ENCODE measurements around the gene KNSTRN.

KNSTRN gene, protein sequence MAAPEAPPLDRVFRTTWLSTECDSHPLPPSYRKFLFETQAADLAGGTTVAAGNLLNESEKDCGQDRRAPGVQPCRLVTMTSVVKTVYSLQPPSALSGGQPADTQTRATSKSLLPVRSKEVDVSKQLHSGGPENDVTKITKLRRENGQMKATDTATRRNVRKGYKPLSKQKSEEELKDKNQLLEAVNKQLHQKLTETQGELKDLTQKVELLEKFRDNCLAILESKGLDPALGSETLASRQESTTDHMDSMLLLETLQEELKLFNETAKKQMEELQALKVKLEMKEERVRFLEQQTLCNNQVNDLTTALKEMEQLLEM

DNA sequence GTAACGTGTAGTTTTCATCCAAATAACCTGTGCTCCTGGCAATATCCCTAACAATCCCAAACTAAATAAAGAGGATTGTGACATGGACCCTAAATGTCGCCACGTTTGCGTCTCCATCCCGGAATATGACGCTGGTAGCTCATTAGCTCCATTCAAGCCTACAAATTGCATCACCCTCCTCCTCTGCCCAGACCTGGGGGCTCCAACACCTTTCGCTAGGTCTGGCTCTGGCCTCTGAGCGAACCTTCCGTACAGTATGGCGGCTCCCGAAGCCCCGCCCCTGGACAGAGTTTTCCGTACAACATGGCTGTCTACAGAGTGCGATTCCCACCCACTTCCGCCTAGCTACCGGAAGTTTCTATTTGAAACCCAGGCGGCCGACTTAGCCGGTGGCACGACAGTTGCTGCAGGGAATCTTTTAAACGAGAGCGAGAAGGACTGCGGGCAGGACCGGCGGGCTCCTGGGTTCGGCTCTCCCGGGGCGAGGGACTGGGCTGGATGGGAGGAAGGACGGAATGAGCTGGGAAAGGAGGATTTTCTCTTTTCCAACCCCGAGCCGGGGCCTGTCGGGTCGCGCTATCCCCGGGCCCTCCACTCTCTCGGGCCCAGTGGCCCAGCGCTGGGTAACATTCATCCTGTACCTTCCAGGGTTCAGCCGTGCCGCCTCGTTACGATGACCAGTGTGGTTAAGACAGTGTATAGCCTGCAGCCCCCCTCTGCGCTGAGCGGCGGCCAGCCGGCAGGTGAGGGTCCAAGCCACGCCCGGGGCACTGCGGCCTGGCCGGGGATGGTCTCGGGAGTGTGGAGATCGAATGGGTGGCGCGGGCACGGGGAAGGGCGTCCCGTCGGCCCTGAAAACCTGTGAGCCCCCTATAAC, at the start of gene KNSTRN:
TSS of gene KNSTRN (plus strand) at position 142 of the 877 bp plus-strand sequence. CDS start at position 257, 115 bp downstream.
- peak within 1 kb of the TSS in 1 of 2 donors; percentile 48 for H3K27ac ChIP-seq
- peak; percentile 92 to 93 for DNase-seq

DNA sequence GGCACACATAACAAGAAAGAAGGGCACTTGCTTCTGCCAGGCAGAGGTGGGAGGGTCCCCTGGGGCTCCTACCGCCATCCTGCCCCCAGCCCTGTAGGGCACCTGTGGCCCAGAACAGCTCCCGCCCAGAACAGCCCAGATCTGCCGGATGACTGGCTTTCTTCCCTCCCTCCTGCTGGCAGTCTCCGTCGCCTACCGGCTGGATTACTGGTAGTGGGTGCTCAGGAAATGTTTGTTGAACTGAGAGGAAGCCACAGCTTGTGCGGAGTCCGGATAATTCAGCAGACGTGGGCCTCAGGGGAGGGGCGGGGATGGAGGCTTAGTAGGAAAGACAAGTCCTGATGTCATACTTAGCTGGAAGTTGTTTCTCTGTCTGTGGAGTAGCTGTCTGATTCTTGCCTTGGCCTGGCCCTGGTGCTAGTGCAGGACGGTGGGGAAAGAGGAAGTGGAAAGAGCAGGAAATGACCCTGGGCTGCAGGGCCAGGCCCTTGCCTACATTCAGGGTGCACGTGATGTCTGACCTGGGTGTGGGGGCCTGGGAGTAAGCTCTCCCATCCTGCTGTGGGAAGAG, 48.5 kb upstream of the KNSTRN start:
- Histone ChIP-seq H3K9me3 (no peaks in the 10 kb centered on the region), H3K4me3 (no peak overlapping the region), H3K4me1 (peaks cover 6 to 99% (median 77%) of the 10 kb centered on the region in 4 donors), H3K36me3 (peaks cover 0 to 8% (median 0%) of the 10 kb centered on the region in 3 donors), H3K27ac (peak overlapping the region; percentile 90), H3K27me3 (no peaks in the 10 kb centered on the region)
- intact Hi-C loops (cut with DNase I; ENCODE audit: low total_unique reads) = no loop called here
- peak; percentile 78 to 91 for DNase-seq
- TF ChIP-seq, protein P1, sequence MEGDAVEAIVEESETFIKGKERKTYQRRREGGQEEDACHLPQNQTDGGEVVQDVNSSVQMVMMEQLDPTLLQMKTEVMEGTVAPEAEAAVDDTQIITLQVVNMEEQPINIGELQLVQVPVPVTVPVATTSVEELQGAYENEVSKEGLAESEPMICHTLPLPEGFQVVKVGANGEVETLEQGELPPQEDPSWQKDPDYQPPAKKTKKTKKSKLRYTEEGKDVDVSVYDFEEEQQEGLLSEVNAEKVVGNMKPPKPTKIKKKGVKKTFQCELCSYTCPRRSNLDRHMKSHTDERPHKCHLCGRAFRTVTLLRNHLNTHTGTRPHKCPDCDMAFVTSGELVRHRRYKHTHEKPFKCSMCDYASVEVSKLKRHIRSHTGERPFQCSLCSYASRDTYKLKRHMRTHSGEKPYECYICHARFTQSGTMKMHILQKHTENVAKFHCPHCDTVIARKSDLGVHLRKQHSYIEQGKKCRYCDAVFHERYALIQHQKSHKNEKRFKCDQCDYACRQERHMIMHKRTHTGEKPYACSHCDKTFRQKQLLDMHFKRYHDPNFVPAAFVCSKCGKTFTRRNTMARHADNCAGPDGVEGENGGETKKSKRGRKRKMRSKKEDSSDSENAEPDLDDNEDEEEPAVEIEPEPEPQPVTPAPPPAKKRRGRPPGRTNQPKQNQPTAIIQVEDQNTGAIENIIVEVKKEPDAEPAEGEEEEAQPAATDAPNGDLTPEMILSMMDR (IDR thresholded peaks at IDR 0.05) = no peak

More for the DNA sequence above, at the start of gene KNSTRN:
- H3K27me3 ChIP-seq = no peaks in the 10 kb centered on the region
- intact Hi-C loops (cut with DNase I; ENCODE audit: low total_unique reads) = no loop called here
- TF ChIP-seq, protein P1 (IDR thresholded peaks at IDR 0.05) = no peak
- H3K36me3 ChIP-seq = peaks cover 0 to 15% (median 14%) of the 10 kb centered on the region in 3 donors
- peak within 1 kb of the TSS; percentile 70 to 74 for H3K4me3 ChIP-seq
- peaks cover 0 to 34% (median 19%) of the 10 kb centered on the region in 4 donors for H3K4me1 ChIP-seq
- no peaks in the 10 kb centered on the region for H3K9me3 ChIP-seq

DNA sequence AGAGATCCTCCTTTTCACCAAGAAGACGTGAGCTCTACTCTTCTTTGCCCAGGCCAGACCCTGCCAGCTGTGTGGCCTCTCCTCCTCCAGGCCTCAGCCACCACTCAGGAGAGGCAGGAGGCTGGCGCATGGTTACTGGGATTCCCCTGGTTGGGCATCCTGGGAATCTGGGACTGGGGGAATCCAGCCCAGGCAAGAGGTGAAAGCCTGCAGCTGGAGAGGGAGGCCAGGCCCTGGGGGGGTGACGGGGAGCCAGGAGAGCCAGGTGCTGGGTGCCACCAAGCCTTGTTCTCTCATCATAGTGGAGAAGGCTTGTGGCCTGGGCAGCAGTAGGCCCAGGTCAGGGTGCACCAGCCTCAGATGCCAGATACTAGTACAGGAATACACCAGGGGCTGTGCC, 48.0 kb upstream of the KNSTRN start:
- no peak for DNase-seq
- Histone ChIP-seq H3K4me3 (no peak overlapping the region), H3K27ac (peak overlapping the region; percentile 90), H3K36me3 (peaks cover 0 to 8% (median 0%) of the 10 kb centered on the region in 3 donors), H3K4me1 (peaks cover 6 to 99% (median 77%) of the 10 kb centered on the region in 4 donors), H3K27me3 (no peaks in the 10 kb centered on the region), H3K9me3 (no peaks in the 10 kb centered on the region)
- intact Hi-C loops (cut with DNase I; ENCODE audit: low total_unique reads) = no loop called here
- TF ChIP-seq, protein P1 (IDR thresholded peaks at IDR 0.05) = no peak

DNA sequence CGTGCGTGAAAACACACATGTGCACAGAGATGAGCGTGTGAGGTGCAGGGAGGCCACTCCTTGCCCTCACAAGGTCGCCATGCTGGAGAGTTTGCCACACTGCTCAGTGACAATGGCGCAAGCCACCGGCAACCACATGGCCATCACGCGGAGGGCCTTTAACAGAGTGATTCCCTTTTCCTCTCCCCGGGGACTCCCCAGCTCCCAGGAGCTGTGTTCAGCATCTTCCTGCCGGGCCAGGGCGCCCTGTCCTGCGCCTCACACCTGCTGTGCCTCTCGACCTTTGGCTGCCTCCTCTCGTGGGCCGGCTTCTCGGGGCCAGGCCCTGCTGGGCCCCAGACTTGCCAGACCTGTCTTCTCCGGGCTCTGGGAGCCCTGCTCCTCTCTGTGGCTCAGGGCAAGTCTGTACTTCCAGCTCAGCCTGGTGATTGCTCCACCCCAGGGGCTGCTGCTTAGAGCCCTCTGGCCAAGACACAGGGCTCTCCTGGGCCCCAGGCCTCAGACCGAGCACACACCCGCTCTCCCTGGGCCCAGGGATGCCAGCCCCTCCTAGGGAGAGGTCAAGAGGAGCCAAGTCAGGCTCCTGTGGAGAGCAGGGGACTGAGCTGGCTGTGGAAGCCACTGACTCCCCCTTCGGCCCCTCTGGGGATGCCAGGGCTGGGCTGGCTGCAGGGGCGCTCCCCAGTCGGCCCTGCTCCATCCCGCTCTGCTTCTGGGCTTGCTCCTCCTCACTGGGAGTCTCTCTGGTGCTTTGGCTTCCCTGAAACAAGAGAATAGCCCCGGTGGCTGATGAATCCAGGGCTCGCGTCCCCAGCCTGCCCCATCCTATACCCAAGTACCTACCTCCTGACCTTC, 47.4 kb upstream of the KNSTRN start:
- no peak for DNase-seq
- H3K4me3 ChIP-seq = no peak overlapping the region
- intact Hi-C loops (cut with DNase I; ENCODE audit: low total_unique reads) = no loop called here
- TF ChIP-seq, protein P1 (IDR thresholded peaks at IDR 0.05) = no peak
- H3K36me3 ChIP-seq = peaks cover 0 to 8% (median 0%) of the 10 kb centered on the region in 3 donors
- H3K27ac ChIP-seq = peak overlapping the region; percentile 90
- H3K9me3 ChIP-seq = no peaks in the 10 kb centered on the region
- no peaks in the 10 kb centered on the region for H3K27me3 ChIP-seq
- H3K4me1 ChIP-seq = peaks cover 6 to 99% (median 77%) of the 10 kb centered on the region in 4 donors

Data from tibial artery (tissue), 4 donors.